K562 (cell line): Measurements from ENCODE around the gene PRDM16.

ENCODE experiments used
- BCLAF1 ChIP-seq, 2 experiments: fragments of 450-650 bp in 1 of 2; IDR thresholded peaks; 2 replicates each; pipeline ENCODE4 v1.6.1; 2011 to 2017; ENCODE audit warnings: low read depth in 2 of 2, antibody characterized with exemption in 1 of 2, borderline replicate concordance in 1 of 2, low read length in 1 of 2, mild to moderate bottlenecking in 1 of 2, mixed read lengths in 1 of 2; ENCODE audit not compliant: control insufficient read depth in 1 of 2
- CEBPB ChIP-seq: fragments of 450-650 bp; IDR thresholded peaks from 2 replicates; pipeline ENCODE4 v1.6.1; 2016; ENCODE audit warnings: missing genetic modification characterization, missing compliant biosample characterization
- CTCF ChIP-seq, 3 experiments: IDR thresholded peaks in 2 of 3; conservative IDR thresholded peaks in 1 of 3; 2 replicates each; pipeline ENCODE4 v1.5.1; 2011 to 2012; ENCODE audit warnings: low read length in 3 of 3, mild to moderate bottlenecking in 3 of 3, control low read depth in 2 of 3, improper control_type of control experiment in 1 of 3, inconsistent platforms in 1 of 3, low read depth in 1 of 3, mixed read lengths in 1 of 3, moderate library complexity in 1 of 3; ENCODE audit not compliant: insufficient read depth in 2 of 3
- E4F1 ChIP-seq: fragments of 250-450 bp; sonication (Bioruptor Pico); IDR thresholded peaks from 2 replicates; pipeline ENCODE4 v1.5.0; 2021; ENCODE audit warnings: mild to moderate bottlenecking, borderline replicate concordance
- ERF ChIP-seq: fragments of 450-650 bp; formaldehyde crosslinking; IDR thresholded peaks from 2 replicates; pipeline ENCODE4 v1.4.0; 2020; ENCODE audit warnings: mild to moderate bottlenecking, mixed read lengths
- EZH2 ChIP-seq: IDR thresholded peaks from 2 replicates; pipeline ENCODE4 v1.6.1; 2012; ENCODE audit warnings: low read depth, mild to moderate bottlenecking, inconsistent platforms, low read length, borderline replicate concordance
- NCOA1 ChIP-seq: fragments of 450-650 bp; IDR thresholded peaks from 2 replicates; pipeline ENCODE4 v1.6.1; 2016; ENCODE audit warnings: low read depth
- POLR2A ChIP-seq: fragments of 450-650 bp; conservative IDR thresholded peaks from 2 replicates; pipeline ENCODE4 v1.6.1; 2016
- RAD21 ChIP-seq, 2 experiments: fragments of 250-450 bp in 1 of 2; fragments of 450-650 bp in 1 of 2; sonication (Bioruptor Pico) in 1 of 2; formaldehyde crosslinking in 1 of 2; IDR thresholded peaks in 1 of 2; conservative IDR thresholded peaks in 1 of 2; 2 replicates each; pipeline versions ENCODE4 v1.4.0 to v1.8.0; 2020 to 2022; ENCODE audit warnings: mild to moderate bottlenecking in 2 of 2, moderate library complexity in 1 of 2
- STAT5B ChIP-seq: fragments of 250-450 bp; sonication (Bioruptor Pico); IDR thresholded peaks from 2 replicates; pipeline ENCODE4 v1.8.0; 2021; ENCODE audit warnings: mild to moderate bottlenecking, inconsistent platforms
- ZNF512 ChIP-seq: IDR thresholded peaks from 2 replicates; pipeline ENCODE4 v1.6.1; 2016; ENCODE audit warnings: missing genetic modification characterization, missing compliant biosample characterization

GRCh38 chr1:3465935-3466321, 396.9 kb downstream of the PRDM16 start:
- TF ChIP-seq RAD21 (CRISPR knock-in tag; conservative IDR thresholded peaks at IDR 0.05 in 1 of 2, IDR thresholded peaks at IDR 0.05 in 1 of 2) (no peak), CTCF (IDR thresholded peaks at IDR 0.05 in 2 of 3, conservative IDR thresholded peaks at IDR 0.05 in 1 of 3; ENCODE audit: insufficient read depth in 2 of 3, low read depth in 1 of 3, low read length in 3 of 3) (no peak), ZNF512 (no peak), E4F1 (CRISPR knock-in tag) (no peak), EZH2 (no peak), CEBPB (tag) (no peak), BCLAF1 (IDR thresholded peaks at IDR 0.05; ENCODE audit: borderline replicate concordance in 1 of 2, control insufficient read depth in 1 of 2, low read depth in 2 of 2, low read length in 1 of 2) (no peak), POLR2A (no peak), NCOA1 (no peak), ERF (no peak), STAT5B (CRISPR knock-in tag) (no peak)
